Stimulated activated CD4-positive, alpha-beta T cell treated with anti-CD3 and anti-CD28 coated beads, Interleukin-12 subunit alpha, Interleukin-12 subunit beta, amount 100 ng/mL, for 48 hours (primary cell): Measurements from ENCODE around the gene TTC21A.

Source experiments
- DNase-seq, 3 donors: peaks; one replicate each; pipeline ENCODE4 v3.0.0-alpha.2; 2020; ENCODE audit warnings: low read depth in 2 of 3, low spot score in 1 of 3

The TTC21A gene

DNA sequence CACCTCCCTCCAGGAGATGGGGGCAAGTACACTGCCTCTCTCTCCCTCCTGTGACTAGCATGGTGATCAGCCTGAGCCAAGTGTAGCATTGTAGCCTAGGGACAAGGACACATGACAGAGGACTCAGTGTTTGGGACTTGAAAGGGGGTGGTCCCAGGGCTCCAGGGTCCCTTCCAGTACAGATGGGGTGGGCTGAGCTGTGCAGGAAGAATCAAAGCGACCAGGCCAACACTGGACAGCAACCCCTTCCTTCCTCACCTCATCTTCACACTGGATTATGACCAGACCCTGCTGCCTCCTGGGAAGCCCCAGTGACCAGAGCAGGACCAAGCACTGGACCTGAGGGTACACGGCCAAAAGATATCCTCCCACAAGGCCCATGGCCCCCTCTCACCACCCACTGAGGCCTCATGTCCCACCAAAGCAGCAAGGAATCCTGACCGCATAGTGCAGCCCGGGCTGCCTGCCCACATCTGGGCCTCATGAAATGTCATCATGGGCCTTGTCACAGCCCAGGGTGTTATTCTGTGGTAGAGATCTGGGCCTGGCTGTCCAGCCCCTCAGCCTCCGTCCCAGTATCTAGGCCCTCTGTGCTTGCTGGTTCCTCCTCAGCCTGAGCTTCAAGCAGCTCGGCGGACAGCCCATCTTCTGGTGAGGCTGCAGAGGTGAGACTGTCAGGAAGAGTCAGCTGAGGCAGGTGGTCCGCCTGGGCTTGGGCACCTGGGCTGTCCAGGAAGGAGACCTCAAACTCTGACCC, 9.6 kb upstream of the TTC21A start:
- DNase-seq: no peak

DNA sequence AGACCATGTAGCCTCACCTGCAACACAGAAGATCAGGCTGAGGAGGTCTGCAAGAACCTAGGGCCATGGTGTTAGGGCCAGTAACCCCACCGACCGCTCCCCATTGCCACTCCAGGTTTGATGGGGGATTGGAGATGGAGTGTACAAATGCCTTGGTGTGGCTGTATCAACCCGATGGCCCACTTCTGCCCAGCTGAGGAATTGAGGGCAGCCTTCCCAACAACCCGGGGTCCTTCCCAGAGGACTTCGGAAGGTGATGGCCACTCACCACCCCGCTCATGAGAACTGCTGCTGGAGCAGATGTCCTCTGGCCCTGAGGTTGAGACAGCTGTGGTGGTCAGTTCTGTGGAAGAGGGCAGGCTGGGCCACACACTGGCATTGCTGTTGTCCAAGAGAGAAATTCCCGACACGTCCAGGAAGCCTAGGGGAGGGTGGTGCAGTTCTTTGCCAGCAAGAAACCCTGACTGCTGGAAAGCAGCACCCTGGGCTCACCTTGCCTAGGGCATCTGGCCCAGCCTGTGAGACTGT, 8.9 kb upstream of the TTC21A start:
- DNase-seq: no peak

DNA sequence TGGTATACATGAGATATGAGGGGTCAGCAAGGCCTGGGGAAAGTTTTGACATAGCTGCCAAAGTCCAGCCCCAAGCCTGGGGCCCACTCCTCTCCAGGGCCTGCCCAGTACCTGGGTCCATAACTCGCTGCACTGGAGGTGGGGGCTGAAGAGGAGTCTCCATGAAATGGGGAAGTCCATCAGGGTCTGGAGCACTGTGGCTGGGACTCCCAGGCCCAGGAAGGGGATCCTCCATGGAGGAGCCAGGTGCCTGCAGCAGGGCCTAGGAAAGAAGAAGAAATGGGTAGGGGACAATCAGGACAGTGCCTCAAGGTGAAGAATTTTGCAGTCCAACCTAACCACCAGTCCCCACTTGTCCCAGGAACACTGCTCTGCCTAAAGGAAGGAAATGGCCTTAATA, 8.2 kb upstream of the TTC21A start:
- DNase-seq: no peak

DNA sequence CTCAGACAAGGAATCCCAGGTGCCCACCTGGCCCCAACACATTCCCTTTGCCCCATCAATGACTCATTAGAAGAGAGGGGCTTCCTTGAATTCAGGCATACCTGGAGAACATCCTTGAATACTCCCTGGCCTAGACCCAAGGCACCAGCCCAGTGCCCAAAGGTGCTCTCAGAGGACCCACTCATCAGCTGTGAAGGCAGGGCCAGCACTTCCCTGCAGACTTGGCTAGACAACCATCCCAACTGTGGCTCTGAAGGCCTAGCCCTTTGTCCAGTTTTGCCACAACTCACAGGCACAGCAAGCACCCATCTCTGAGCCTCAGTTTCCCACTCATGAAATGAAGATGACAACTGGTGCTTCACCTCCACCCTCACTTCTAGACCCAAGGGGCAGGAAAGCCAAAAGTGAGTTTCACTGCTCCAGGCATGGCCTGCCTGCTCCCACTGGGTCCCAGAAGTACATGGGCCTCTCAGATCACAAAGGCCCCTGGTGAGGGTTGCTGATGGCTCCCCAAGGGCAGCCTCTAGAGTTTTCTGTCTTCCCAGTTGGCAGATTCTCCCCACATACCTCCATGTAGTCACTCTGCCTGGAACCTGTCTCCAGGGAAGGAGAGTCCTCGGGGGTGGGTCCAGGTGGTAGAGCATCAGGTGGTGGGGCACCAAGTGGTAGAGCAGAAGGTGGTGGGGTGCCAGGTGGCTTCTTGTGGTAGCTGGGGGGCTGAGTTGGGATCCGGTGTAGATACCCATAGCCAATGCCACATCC, 7.6 kb upstream of the TTC21A start:
- no peak for DNase-seq

DNA sequence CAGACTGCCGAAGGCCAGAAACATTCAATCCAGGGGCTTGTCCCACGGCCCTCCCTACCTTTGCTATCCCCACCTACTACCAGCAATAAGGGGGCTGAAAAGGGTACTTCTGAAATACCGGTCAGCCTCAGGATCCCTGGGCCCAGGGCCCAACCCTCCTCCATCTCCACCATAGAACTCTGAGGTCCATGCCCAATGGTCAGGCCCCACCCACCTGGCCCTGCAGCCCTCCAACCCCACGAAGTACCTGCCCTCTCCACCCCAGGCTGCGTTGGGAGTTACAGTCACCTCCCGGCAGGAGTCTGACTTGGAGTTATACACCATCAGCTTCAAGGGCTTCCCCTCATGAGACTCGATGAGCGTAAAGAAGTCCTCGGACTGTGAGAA, 7.0 kb upstream of the TTC21A start:
- DNase-seq: no peak

DNA sequence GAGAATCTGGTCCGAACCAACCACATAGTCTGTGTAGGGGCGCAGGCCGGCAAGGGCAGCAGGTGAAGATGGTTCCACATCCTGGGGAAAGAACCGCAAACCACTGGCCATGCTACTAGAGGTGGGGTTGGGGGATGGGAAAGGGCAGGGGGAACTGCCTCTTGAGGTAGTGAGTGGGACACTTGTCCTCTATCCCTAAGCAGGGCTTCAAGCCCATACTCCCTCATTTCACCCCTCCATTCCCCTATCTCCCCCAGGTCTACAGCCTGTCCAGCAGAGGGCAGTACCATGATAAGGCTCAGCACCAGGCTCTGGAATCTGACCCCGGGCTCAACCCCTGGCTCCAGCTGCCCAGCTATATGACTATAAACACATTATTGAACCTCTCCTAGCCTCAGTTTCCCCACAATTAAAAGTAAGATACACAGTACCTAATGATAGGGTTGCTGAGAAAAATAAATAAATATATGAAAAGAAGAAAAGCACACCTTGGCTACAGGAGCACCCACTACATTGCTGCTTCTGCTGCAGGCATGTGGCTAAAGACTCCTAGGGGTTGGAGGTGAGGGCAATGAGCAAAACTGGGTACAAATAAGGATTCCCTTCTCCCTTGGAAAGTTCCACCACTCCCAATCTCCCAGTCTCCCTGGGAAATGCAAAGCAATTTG, 6.3 kb upstream of the TTC21A start:
- DNase-seq: peak in 2 of 3 donors; percentile 26 to 34

DNA sequence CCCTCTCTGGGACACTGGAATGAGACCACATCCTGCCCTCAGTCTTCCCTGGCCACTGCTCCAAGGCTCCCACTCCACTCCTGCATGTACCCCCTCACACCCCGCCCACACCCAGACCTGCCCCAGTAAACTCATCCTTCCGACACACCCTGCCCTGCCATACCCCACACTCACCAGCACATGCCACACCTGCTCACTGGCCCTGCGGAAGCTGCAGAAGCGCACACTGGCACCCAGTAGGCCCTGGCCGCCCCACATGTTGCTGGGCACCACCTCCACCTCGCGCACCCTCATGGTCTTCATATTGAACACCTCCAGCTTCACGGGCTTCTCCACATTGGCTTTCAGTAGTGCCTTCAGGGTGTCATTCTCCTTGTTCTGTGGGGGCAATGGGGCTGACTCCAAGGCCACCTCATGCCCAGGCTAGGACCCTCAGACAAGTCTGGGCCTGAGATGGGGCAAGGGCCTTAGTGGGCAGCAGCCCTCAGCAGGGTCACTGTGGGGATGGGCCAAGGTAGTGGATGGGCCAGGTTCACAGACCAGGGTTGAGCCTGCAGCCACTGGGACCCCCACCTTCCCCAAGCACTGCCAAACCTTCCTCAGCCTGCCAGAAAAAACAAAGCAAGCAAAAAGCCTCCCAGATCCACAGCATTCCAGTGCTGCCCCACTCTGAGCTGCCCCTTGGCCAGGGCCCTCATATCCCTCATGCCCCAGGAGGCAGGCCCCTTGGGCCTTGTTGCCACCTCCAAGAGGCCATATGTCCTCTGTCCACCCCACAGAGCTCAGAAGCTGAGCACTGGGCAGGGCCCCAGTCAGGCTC, 4.8 kb upstream of the TTC21A start:
- no peak for DNase-seq

DNA sequence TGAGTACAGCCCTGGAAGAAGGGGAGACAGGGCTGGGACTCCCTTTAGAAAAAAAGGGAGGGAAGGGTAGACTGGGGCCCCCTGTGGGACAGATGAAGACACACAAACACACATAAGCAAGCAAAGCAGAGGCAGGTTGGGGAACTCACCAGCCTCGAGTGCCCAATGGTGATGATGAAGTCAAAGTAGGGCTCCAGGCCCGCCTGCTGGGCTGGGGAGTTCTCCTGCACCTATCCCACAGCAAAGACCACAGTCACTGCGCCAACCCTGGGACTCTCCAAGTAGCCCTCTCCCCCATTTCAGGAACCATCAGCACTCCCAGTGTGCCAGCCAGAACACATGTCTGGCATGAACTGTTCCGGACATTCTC, 4.2 kb upstream of the TTC21A start:
- no peak for DNase-seq

DNA sequence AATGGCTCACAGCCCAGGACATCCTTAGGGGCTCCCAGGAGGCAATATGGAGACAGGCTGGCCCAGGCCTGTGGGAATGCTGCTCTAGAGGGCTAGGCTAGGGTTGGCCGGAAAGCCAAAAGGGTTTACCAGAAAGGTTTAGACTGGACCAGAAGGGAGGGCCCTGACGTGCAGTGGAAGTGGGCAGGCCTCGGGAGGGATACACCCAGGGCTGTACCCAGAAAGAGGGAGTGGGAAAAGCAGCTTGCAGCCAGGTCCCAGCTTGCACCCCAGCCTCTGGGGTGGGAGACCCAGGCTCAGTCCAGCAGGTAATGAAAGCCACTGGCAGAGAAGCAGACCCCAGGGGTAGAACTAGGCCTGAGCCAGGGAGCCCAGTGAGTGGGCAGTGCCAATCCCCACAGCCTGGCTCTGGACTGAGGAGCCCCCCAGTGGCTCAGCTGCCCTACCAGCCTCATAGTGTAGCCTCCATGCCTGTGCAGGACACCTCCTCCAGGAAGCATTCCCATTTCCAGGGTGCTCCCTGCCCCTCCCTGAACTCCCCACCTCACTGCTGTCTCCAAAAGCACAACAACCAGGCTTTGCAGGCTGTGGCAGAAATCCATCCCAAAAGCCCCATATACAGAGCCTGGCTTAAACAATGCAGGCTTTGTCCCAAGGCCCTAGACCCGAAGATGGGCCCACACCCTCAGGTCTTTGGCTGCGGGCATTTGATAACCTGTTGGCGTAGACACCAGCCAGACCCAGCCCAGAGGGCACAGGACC, 3.5 kb upstream of the TTC21A start:
- DNase-seq: no peak

DNA sequence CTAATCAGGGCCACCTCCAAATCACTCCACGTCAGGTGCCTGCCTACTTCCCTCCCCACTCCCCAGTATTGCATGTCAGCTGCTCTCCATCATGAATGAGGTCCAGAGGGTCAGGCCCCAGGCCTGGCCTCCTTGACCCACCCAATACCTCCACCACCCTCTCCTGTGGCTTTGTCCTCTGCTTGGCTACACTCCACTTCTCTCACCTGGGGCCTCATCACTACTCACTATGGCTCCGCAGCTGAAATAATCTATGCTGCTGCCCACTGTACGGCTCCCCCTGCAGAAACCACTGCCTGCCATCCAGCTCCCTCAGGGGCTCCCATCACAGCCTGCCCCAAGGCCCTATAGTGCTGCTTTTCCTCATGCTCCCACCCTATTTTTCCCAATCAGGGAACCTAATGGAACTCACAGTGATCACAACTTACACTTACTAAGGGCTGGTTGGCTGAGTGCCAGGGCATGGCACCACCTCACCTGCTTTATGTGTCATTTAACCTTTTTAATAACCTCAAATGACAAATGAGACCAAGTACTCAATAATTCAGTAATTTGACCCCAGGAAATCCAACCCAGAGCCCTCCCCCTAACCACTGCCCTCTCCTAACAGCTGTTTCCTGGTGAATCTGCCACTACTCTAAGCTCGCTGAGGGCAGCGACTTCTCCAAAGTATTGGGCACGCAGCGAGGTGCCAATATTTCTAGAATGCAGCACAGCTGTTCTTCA, 2.4 kb upstream of the TTC21A start:
- DNase-seq: no peak

DNA sequence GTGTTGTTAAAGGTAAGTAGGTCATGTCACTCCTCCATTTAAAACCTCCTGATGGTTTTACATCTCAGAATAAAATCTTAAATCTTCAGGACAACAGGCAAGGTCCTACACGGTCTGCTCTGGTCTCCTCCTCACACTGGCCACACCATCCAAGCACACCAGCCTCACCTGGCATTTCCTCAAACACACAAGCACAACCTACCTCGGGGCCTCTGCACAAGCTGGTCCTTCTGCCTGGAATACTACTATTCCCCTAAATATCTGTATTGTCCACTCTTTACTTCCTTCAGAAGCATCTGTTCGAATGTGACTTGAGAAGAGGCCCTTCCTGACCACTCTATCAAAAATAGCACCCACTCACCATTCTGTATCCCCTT, 1.8 kb upstream of the TTC21A start:
- no peak for DNase-seq

DNA sequence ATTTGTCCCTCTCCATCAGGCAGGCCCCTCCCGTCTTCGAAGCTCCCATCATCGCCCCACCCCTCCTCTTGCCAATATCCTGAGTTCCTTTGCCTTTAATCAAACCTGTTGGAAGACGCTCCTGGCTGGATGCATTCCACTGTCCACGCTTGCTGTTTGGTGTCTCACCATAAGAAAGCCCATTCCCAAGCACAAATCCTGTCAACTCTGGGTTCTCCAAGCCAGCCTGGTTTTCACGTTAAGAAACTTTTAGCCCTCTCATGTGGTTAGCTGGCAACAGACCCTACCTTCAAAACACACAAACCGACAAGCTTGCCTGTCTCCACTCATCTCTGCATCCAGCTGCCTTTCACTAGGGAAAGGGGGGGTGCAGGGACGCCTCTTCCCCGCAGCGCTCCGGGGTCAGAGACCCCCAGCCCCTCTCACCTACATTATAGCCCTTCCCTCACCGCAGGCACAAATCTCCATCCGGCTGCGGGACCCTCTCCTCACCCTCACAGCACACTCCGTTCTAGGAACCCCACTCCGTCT, 1.1 kb upstream of the TTC21A start:
- no peak for DNase-seq

DNA sequence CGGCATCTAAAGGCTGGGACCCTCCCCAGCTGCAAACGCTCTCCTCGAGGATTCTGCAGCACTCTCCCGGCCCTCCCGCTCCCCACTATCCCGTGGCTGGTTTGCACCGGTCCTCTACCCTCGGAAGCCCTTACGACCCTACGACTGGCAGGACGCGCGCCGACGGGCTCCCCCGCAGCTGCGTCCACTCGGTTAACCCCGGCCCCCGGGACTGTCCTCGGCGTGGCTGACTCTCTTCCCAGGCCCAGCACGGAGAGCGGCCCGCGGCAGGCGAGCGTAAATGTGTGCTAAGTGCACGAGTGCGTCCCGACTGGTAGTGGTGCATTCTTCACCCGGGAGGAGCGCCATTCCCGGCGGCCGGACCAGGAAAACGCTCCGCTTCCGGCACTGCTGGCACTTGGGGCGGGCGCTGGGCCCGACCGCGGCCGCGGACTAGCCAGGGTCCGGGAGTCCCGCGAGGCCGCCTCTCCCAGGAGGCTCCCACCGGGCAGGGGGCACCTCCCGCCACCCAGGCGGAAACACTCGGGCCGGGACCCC, 561 bp upstream of the TTC21A start:
- no peak for DNase-seq

DNA sequence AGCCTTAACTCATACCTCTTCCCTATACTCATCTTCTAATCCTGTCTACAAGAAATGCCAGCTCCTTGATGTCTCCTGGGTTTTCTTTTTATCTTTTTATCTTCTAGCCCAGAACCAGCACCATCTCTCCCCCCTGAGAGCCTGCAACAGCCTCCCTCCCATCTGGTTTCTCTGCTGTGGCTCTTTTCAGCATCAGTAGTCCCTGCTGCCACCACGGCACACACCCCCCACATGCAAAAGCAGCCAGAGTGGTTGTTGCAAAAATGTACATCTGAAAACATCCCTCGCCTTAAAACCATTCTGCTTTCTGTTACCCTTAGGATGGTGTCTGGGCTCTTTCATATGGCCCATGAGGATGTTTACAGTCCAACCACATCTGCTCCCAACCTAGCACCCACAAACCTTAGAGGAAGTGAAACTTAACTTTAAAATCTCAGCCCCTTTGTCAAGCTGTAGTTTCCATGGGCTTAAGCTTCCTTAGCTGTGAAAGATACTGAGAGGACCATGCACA, 775 bp downstream of the TTC21A start:
- no peak for DNase-seq

DNA sequence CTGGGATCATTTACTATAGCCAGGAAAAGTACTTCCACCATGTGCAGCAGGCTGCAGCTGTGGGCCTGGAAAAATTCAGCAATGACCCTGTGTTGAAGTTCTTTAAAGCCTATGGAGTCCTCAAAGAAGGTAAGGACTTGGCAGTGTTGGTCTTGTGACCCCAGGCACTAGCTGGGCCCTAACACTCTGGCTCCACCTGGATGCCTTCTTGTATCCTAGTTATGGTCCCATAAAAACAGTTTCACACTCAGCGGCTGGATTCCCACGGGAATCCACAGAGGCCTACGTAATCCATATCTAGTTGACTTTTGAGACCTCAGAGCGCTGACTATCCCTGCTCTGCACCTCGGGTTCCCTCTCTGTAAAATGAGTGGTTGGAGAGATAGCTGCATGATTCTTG, 1.6 kb downstream of the TTC21A start:
- DNase-seq: no peak

DNA sequence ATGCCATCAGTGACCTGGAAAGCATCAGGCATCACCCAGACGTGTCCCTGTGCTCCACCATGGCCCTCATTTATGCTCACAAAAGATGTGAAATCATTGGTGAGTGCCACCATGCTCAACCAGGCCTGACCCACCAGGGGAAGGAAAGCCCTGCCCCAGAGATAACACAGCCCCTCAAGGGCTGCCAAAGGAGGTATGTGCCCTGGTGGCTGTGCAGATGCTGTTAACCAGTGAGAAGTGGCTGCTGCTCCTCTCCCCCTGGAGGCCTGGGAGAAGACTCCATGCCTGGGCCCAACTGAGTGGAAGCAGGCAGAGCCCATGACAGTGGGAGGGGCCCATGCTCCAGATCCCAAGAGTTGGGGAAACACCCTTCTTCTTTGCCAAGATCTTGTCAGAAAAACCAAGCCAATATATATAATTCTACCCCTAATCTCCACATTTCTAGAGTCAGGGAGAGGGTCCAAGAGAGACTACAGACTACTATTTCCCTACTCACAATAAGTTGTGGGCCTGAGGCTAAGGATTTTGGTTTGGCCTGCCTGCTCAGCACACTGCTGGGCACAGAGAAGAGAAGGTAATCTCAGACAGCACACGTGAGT, 2.7 kb downstream of the TTC21A start:
- DNase-seq: no peak

DNA sequence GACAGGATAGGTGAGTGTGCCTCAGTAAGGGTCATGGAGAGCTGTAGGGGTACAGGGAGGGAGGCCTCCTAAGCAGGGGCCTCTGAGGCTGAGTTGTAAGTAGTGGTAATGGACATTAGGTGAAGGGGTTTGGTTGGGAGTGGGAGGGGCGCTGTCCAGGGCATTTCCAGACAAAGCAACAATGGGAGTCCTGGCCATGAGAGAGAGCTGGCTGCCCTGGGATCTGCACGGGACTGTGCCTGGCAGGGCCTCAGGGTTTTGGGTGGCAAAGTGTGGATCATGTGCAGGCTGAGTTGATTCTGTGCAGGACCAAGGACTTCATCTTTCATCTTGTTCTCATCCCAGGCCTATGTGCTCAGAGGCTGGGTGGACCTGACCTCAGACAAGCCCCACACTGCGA, 4.6 kb downstream of the TTC21A start:
- DNase-seq: no peak

DNA sequence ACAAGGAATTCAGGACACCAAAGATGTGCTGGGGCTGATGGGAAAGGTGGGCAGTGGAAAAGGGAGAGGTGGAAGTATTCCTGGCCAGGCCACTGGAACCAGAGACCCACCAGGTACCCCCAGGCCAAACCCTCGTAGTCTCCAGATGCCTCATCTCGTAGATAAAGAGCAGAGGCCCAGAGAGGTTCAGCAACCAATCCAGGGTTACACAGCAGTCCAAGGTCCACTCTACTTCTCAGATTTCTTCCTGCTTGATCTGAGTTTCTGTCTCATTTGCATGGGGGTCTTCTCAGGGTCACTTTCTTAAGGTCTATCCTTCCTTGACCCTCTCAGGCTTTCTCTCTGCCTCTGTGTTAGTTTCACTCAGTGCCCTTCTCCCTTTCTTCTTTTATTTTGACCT, 5.1 kb downstream of the TTC21A start:
- DNase-seq: no peak

DNA sequence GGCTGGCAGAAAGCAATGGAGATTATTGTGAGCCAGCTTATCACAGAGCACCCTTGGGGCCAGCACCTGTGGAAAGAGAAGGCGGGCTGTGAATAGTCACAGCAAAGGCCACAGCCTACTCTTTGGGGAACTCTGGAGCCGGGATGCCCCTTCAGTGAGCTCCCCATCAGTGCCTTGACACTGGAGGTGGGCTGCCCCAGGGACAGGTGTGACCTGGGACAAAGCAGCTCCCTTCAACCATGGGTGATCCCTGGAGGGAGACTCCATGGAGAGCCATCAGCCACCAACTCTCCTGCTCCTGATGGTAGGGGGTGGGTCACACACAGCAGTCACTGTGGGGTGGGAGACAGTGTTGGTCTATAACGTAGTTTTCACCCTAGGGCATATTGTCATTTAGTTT, 5.8 kb downstream of the TTC21A start:
- no peak for DNase-seq
